ENCODE data around the gene PROZ. TPM values are rescaled to one million over a fixed set of nuclear protein-coding genes. Genes with fewer than 3 reads are reported as not detected.

The PROZ gene
- total RNA-seq, 1 donor from 2014 or later: not detected

GRCh38 chr13:113135281-113135760 lies 23.1 kb upstream of the PROZ start:
- Mint-ChIP-seq H3K27me3 (ENCODE audit: unreplicated experiment) (peaks cover 2% of the 10 kb centered on the region), H3K4me1 (ENCODE audit: low read depth, unreplicated experiment) (no peaks in the 10 kb centered on the region), H3K27ac (ENCODE audit: unreplicated experiment) (no peak overlapping the region), H3K9me3 (ENCODE audit: unreplicated experiment) (no peaks in the 10 kb centered on the region), H3K36me3 (ENCODE audit: unreplicated experiment) (no peaks in the 10 kb centered on the region), H3K4me3 (ENCODE audit: unreplicated experiment) (no peak overlapping the region)
- TF ChIP-seq CTCF (IDR thresholded peaks at IDR 0.05; ENCODE audit: partially characterized antibody, unreplicated experiment): no peak
- no peak for DNase-seq

- H3K9me3 Mint-ChIP-seq (ENCODE audit: unreplicated experiment): no peaks in the 10 kb centered on the region
- H3K27ac Mint-ChIP-seq (ENCODE audit: unreplicated experiment): no peak overlapping the region
- H3K4me3 Mint-ChIP-seq (ENCODE audit: unreplicated experiment): no peak overlapping the region
- no peaks in the 10 kb centered on the region for H3K4me1 Mint-ChIP-seq (ENCODE audit: low read depth, unreplicated experiment)
- H3K36me3 Mint-ChIP-seq (ENCODE audit: unreplicated experiment): no peaks in the 10 kb centered on the region
- H3K27me3 Mint-ChIP-seq (ENCODE audit: unreplicated experiment): peaks cover 2% of the 10 kb centered on the region
- no peak for TF ChIP-seq CTCF (IDR thresholded peaks at IDR 0.05; ENCODE audit: partially characterized antibody, unreplicated experiment)
- DNase-seq: no peak
These were observed 20.7 kb upstream of the PROZ start for GRCh38 chr13:113137691-113138298.

- Mint-ChIP-seq H3K36me3 (ENCODE audit: unreplicated experiment) (no peaks in the 10 kb centered on the region), H3K27me3 (ENCODE audit: unreplicated experiment) (peaks cover 2% of the 10 kb centered on the region), H3K9me3 (ENCODE audit: unreplicated experiment) (no peaks in the 10 kb centered on the region), H3K4me1 (ENCODE audit: low read depth, unreplicated experiment) (no peaks in the 10 kb centered on the region), H3K4me3 (ENCODE audit: unreplicated experiment) (peak overlapping the region; percentile 38), H3K27ac (ENCODE audit: unreplicated experiment) (no peak overlapping the region)
- no peak for TF ChIP-seq CTCF (IDR thresholded peaks at IDR 0.05; ENCODE audit: partially characterized antibody, unreplicated experiment)
- no peak for DNase-seq
These were observed 19.5 kb upstream of the PROZ start for GRCh38 chr13:113138792-113139551.

GRCh38 chr13:113139577-113139976 lies 18.9 kb upstream of the PROZ start:
- peaks cover 2% of the 10 kb centered on the region for H3K27me3 Mint-ChIP-seq (ENCODE audit: unreplicated experiment)
- H3K27ac Mint-ChIP-seq (ENCODE audit: unreplicated experiment): no peak overlapping the region
- no peaks in the 10 kb centered on the region for H3K36me3 Mint-ChIP-seq (ENCODE audit: unreplicated experiment)
- H3K9me3 Mint-ChIP-seq (ENCODE audit: unreplicated experiment): no peaks in the 10 kb centered on the region
- no peak for TF ChIP-seq CTCF (IDR thresholded peaks at IDR 0.05; ENCODE audit: partially characterized antibody, unreplicated experiment)
- no peaks in the 10 kb centered on the region for H3K4me1 Mint-ChIP-seq (ENCODE audit: low read depth, unreplicated experiment)
- no peak overlapping the region for H3K4me3 Mint-ChIP-seq (ENCODE audit: unreplicated experiment)
- no peak for DNase-seq
